GM23248 (cell line): ENCODE measurements around the gene SHH. TPM values are rescaled to one million over a fixed set of nuclear protein-coding genes. Genes with fewer than 3 reads are reported as not detected.

Experiments used
- DNase-seq: peaks from one replicate; pipeline ENCODE4 v3.0.0-alpha.2; 2015
- H2AFZ ChIP-seq: fragments of 200-600 bp; sonication (generic); 2 replicates; pipeline ENCODE4 v1.6.1; 2016; ENCODE audit warnings: antibody characterized with exemption
- H3F3A ChIP-seq: fragments of 200-600 bp; sonication (generic); 2 replicates; pipeline ENCODE4 v1.6.1; 2016; ENCODE audit warnings: mild to moderate bottlenecking, antibody characterized with exemption, mixed run types; ENCODE audit not compliant: insufficient read depth
- H3K27ac ChIP-seq: fragments of 200-600 bp; sonication (generic); 2 replicates; pipeline ENCODE4 v1.5.1; 2016; ENCODE audit warnings: mild to moderate bottlenecking
- H3K27me3 ChIP-seq: fragments of 200-600 bp; sonication (generic); replicated peaks from 2 replicates; pipeline ENCODE4 v1.6.1; 2016; ENCODE audit warnings: mild to moderate bottlenecking; ENCODE audit not compliant: insufficient read depth
- H3K36me3 ChIP-seq: fragments of 200-600 bp; sonication (generic); 2 replicates; pipeline ENCODE4 v1.6.1; 2016; ENCODE audit warnings: low read depth, mild to moderate bottlenecking
- H3K4me1 ChIP-seq: fragments of 200-600 bp; sonication (generic); 2 replicates; pipeline ENCODE4 v1.6.1; 2016; ENCODE audit warnings: mild to moderate bottlenecking; ENCODE audit not compliant: insufficient read depth
- H3K4me2 ChIP-seq: fragments of 200-600 bp; sonication (generic); one replicate; pipeline ENCODE4 v1.6.1; 2016; ENCODE audit warnings: mild to moderate bottlenecking; ENCODE audit not compliant: unreplicated experiment
- H3K4me3 ChIP-seq: fragments of 200-600 bp; sonication (generic); 2 replicates; pipeline ENCODE4 v1.5.1; 2016; ENCODE audit warnings: mild to moderate bottlenecking
- H3K79me2 ChIP-seq: fragments of 200-600 bp; sonication (generic); 2 replicates; pipeline ENCODE4 v1.6.1; 2016; ENCODE audit warnings: mild to moderate bottlenecking; ENCODE audit not compliant: insufficient read depth
- H3K9ac ChIP-seq: fragments of 200-600 bp; sonication (generic); 2 replicates; pipeline ENCODE4 v1.6.1; 2016; ENCODE audit warnings: mild to moderate bottlenecking
- H3K9me2 ChIP-seq: fragments of 200-600 bp; sonication (generic); 2 replicates; pipeline ENCODE4 v1.6.1; 2016; ENCODE audit warnings: mixed run types, mild to moderate bottlenecking, moderate library complexity; ENCODE audit not compliant: insufficient read depth
- H3K9me3 ChIP-seq: fragments of 200-600 bp; sonication (generic); one replicate; pipeline ENCODE4 v1.6.1; 2017; ENCODE audit warnings: low read depth
- H4K20me1 ChIP-seq: fragments of 200-600 bp; sonication (generic); 2 replicates; pipeline ENCODE4 v1.6.0; 2016; ENCODE audit not compliant: insufficient read depth
- EZH2 ChIP-seq: fragments of 200-600 bp; sonication (generic); IDR thresholded peaks from 2 replicates; pipeline ENCODE4 v1.6.1; 2018; ENCODE audit warnings: antibody characterized with exemption, mild to moderate bottlenecking; ENCODE audit not compliant: insufficient read depth, poor library complexity, severe bottlenecking
- EZH2phosphoT487 ChIP-seq: fragments of 200-600 bp; sonication (generic); IDR thresholded peaks from 2 replicates; pipeline ENCODE4 v1.6.1; 2018; ENCODE audit warnings: antibody characterized with exemption, moderate library complexity, mild to moderate bottlenecking, low read depth; ENCODE audit not compliant: insufficient read depth
- WGBS, 2 experiments: methylation state at CpG; one replicate each; pipeline ENCODE4 v1.1.6; 2015 to 2017; ENCODE audit warnings: low lambda C conversion rate in 2 of 2, low coverage in 1 of 2; ENCODE audit errors: missing lambda C conversion rate in 2 of 2; 5-methylcytosine and 5-hydroxymethylcytosine counted together
- in situ Hi-C: fragments of 300-500 bp; cut with MboI; formaldehyde crosslinking; loops from 2 replicates; pipeline ENCODE4 v1.15.0; 2020
- polyA plus RNA-seq: library from polyadenylated mRNA; unstranded; fragments of >200 nt; fragmentation: Nextera tagmentation; extraction: Ambion mirVana; gene quantifications from 2 replicates; pipeline ENCODE4 v1.2.1, GENCODE V29; 2016
- total RNA-seq: library from RNA; depleted of rRNA; stranded (reverse); fragments of >200 nt; shearing (Covaris generic); gene quantifications from 2 replicates; pipeline ENCODE4 v1.2.3, GENCODE V29; 2014

The SHH gene
- total and polyA plus RNA-seq, 2 experiments from 2014 or later = not detected

GRCh38 chr7:155761162-155761561 lies 51.1 kb downstream of the SHH start:
- Histone ChIP-seq H4K20me1 (peaks cover 8% of the 10 kb centered on the region; the same call in 1 of the 2 replicates), H3K79me2 (peaks cover 84% of the 10 kb centered on the region), H3K4me3 (no peak overlapping the region), H3K36me3 (peaks cover 24% of the 10 kb centered on the region; the same call in 1 of the 2 replicates), H3K9ac (no peak overlapping the region), H3K9me3 (no peaks in the 10 kb centered on the region), H3K9me2 (no peaks in the 10 kb centered on the region), H3K27ac (no peak overlapping the region), H3K27me3 (no peaks in the 10 kb centered on the region), H3K4me1 (no peaks in the 10 kb centered on the region), H3K4me2 (no peak overlapping the region), H2AFZ (no peak overlapping the region), H3F3A (no peaks in the 10 kb centered on the region; the same call in 1 of the 2 replicates)
- in situ Hi-C loops = loop anchor here (25.0 kb wide), 1 partner anchor 849 kb away; no protein-coding TSS in a partner anchor
- WGBS, 2 experiments = 98% methylated on average over 5 of the region's 5 CpGs
- no peak for DNase-seq
- no peak for TF ChIP-seq EZH2

- Histone ChIP-seq H3K79me2 (peaks cover 93% of the 10 kb centered on the region), H3K27me3 (no peaks in the 10 kb centered on the region), H3K4me3 (no peak overlapping the region), H3K27ac (no peak overlapping the region), H3K9ac (no peak overlapping the region), H3F3A (no peaks in the 10 kb centered on the region; the same call in 1 of the 2 replicates), H3K9me2 (no peaks in the 10 kb centered on the region), H4K20me1 (peaks cover 8% of the 10 kb centered on the region; the same call in 1 of the 2 replicates), H3K4me2 (no peak overlapping the region), H3K4me1 (no peaks in the 10 kb centered on the region), H2AFZ (no peak overlapping the region), H3K9me3 (no peaks in the 10 kb centered on the region), H3K36me3 (peaks cover 17% of the 10 kb centered on the region; the same call in 1 of the 2 replicates)
- WGBS, 2 experiments = 98% methylated on average over 9 of the region's 9 CpGs
- DNase-seq = no peak
- TF ChIP-seq EZH2phosphoT487 (no peak), EZH2 (no peak)
- in situ Hi-C loops = loop anchor here (25.0 kb wide), 1 partner anchor 848 kb away; no protein-coding TSS in a partner anchor
These were observed 52.4 kb downstream of the SHH start for GRCh38 chr7:155759740-155760430.

- TF ChIP-seq EZH2phosphoT487 = no peak
- TF ChIP-seq EZH2 = no peak
- H3K27ac ChIP-seq = no peak overlapping the region
- H3K9ac ChIP-seq = no peak overlapping the region
- DNase-seq = no peak
- in situ Hi-C loops = loop anchor here (25.0 kb wide), 1 partner anchor 846 kb away; no protein-coding TSS in a partner anchor
- H3K4me2 ChIP-seq = no peak overlapping the region
- 87 to 94% methylated on average over 10 of the region's 10 CpGs for WGBS, 2 experiments
- H3K9me2 ChIP-seq = no peaks in the 10 kb centered on the region
- H3K4me1 ChIP-seq = no peaks in the 10 kb centered on the region
- H3K4me3 ChIP-seq = no peak overlapping the region
- H3K79me2 ChIP-seq = peaks cover 98% of the 10 kb centered on the region
- no peaks in the 10 kb centered on the region for H3K27me3 ChIP-seq
- H3F3A ChIP-seq = no peaks in the 10 kb centered on the region; the same call in 1 of the 2 replicates
- H2AFZ ChIP-seq = no peak overlapping the region
- H3K9me3 ChIP-seq = no peaks in the 10 kb centered on the region
- 0 out of 2 replicates have a peak, but pooled peaks cover 10% of the 10 kb centered on the region for H3K36me3 ChIP-seq
- H4K20me1 ChIP-seq = peaks cover 12% of the 10 kb centered on the region; the same call in 1 of the 2 replicates
These were observed 53.9 kb downstream of the SHH start for GRCh38 chr7:155758348-155758747.

- Histone ChIP-seq H3K4me3 (no peak overlapping the region), H3K27ac (no peak overlapping the region), H3K9me3 (no peaks in the 10 kb centered on the region), H3K4me1 (0 out of 2 replicates have a peak, but pooled peaks cover under 1% of the 10 kb centered on the region), H3K9me2 (no peaks in the 10 kb centered on the region), H3K4me2 (no peak overlapping the region), H4K20me1 (peaks cover 12% of the 10 kb centered on the region; the same call in 1 of the 2 replicates), H3K27me3 (no peaks in the 10 kb centered on the region), H3K79me2 (peaks cover 98% of the 10 kb centered on the region), H2AFZ (no peak overlapping the region), H3K36me3 (0 out of 2 replicates have a peak, but pooled peaks cover 10% of the 10 kb centered on the region), H3K9ac (no peak overlapping the region), H3F3A (no peaks in the 10 kb centered on the region; the same call in 1 of the 2 replicates)
- DNase-seq = no peak
- 94 to 98% methylated on average over 9 of the region's 9 CpGs for WGBS, 2 experiments
- TF ChIP-seq EZH2 (no peak), EZH2phosphoT487 (no peak)
- in situ Hi-C loops = loop anchor here (25.0 kb wide), 1 partner anchor 844 kb away; no protein-coding TSS in a partner anchor
These were observed 55.9 kb downstream of the SHH start for GRCh38 chr7:155756322-155756721.
